A375 (cell line): ENCODE data around the gene GNG8. TPM values are rescaled to one million over a fixed set of nuclear protein-coding genes. Genes with fewer than 3 reads are reported as not detected.

Experiments used
- total RNA-seq: library from RNA; depleted of rRNA; stranded (reverse); fragments of >200 nt; shearing (Covaris generic); gene quantifications from 2 replicates; pipeline ENCODE4 v1.2.3, GENCODE V29; 2014; rRNA removed

GNG8 gene
- total RNA-seq: not detected in 2 replicates

GRCh38 chr19:46635920-46636761 lies at the start of gene GNG8:
Gene GNG8 (minus strand): TSS chr19:46636202. CDS start chr19:46634682, 1,520 bp downstream.

GRCh38 chr19:46661020-46661731 lies 25.2 kb upstream of the GNG8 start, which contains the start of gene DACT3:
Gene DACT3 (minus strand): TSS chr19:46661182. CDS start chr19:46661064, 118 bp downstream.

DNA sequence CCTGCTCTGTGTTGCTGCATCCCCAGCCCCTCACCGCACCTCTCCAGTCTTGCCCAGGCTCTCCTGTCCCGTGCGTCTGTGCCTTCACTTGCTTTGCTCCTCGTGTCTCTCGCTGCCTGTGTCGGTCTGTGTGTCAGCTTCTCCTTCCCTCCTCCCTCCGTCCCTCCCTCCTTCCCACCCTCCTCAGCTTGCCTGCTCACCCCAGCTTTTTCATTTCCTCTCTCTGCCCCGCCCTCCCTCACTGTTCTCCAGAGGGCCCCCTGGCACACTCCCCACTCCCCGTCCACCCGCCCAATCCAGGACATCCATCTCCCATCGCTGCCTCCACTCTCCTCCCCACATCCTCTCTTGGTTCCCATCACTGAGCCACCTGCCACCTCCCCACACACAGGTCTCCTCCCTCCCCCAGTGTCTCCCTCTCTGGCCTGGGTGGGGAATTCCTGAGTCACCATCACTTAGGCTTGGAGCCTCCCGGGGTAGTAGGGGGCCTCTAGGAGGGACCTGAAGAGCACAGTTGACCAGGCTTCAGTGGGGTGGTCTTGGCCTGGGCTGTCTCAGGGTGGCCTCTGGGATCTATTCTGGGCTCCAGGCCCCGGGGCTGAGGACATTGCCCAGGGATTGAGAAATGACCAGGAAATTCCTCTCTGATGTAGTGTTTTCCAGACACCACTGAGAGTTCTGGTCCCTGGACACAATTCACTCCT lies 10.9 kb downstream of the GNG8 start, which contains the start of gene PTGIR:
TSS of gene PTGIR (minus strand) at position 132 of the 704 bp plus-strand sequence. CDS start 864 bp downstream, outside the sequence.

GRCh38 chr19:46601318-46602224 lies 34.4 kb downstream of the GNG8 start, which contains the start of gene CALM3:
Gene CALM3 (plus strand): TSS chr19:46601330. CDS start chr19:46601435, 105 bp downstream.

Other genes with a start within 250 kb of the GNG8 start
- not detected in 2 replicates for gene CCDC8, start 222.6 kb downstream of the GNG8 start, total RNA-seq
- gene PNMA8C, start 207.3 kb downstream of the GNG8 start, total RNA-seq: 0.04 TPM in 1 of 2 replicates, not detected in the other
- gene PNMA8A, start 164.6 kb downstream of the GNG8 start, total RNA-seq: 27.8 and 32.1 TPM in 2 replicates
- gene PNMA8B, start 140.3 kb downstream of the GNG8 start, total RNA-seq: 0.04 TPM in 1 of 2 replicates, not detected in the other
- 104 and 125 TPM in 2 replicates for gene CALM3, start 34.9 kb downstream of the GNG8 start, total RNA-seq
- gene PTGIR, start 11.1 kb downstream of the GNG8 start, total RNA-seq: 0.32 TPM in 1 of 2 replicates, not detected in the other
- gene DACT3, start 25.0 kb upstream of the GNG8 start, total RNA-seq: 0.24 and 0.45 TPM in 2 replicates
- 21.9 and 23.3 TPM in 2 replicates for gene PRKD2, start 80.9 kb upstream of the GNG8 start, total RNA-seq
- 26.2 and 27.9 TPM in 2 replicates for gene FKRP, start 109.9 kb upstream of the GNG8 start, total RNA-seq
- 109 and 119 TPM in 2 replicates for gene STRN4, start 110.2 kb upstream of the GNG8 start, total RNA-seq
- gene SLC1A5, start 152.4 kb upstream of the GNG8 start, total RNA-seq: 379 and 423 TPM in 2 replicates
- 452 and 463 TPM in 2 replicates for gene AP2S1, start 214.6 kb upstream of the GNG8 start, total RNA-seq
- 21.1 and 21.8 TPM in 2 replicates for gene ARHGAP35, start 224.8 kb upstream of the GNG8 start, total RNA-seq